ENCODE measurements around the gene PTGES2.

- TF ChIP-seq, protein P1, sequence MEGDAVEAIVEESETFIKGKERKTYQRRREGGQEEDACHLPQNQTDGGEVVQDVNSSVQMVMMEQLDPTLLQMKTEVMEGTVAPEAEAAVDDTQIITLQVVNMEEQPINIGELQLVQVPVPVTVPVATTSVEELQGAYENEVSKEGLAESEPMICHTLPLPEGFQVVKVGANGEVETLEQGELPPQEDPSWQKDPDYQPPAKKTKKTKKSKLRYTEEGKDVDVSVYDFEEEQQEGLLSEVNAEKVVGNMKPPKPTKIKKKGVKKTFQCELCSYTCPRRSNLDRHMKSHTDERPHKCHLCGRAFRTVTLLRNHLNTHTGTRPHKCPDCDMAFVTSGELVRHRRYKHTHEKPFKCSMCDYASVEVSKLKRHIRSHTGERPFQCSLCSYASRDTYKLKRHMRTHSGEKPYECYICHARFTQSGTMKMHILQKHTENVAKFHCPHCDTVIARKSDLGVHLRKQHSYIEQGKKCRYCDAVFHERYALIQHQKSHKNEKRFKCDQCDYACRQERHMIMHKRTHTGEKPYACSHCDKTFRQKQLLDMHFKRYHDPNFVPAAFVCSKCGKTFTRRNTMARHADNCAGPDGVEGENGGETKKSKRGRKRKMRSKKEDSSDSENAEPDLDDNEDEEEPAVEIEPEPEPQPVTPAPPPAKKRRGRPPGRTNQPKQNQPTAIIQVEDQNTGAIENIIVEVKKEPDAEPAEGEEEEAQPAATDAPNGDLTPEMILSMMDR (IDR thresholded peaks at IDR 0.05), result no peak
- TF ChIP-seq POLR2A (IDR thresholded peaks at IDR 0.05), result no peak
These were observed 17.0 kb upstream of the PTGES2 start for GRCh38 chr9:128144239-128145181.

Measured in thyroid gland (tissue), 4 donors.